Measurements from ENCODE around the gene BICD1.

The BICD1 gene

GRCh38 chr12:32360956-32361355 is 254.3 kb downstream of the BICD1 start:
- H3K9me3 ChIP-seq (ENCODE audit: control insufficient read depth, insufficient read depth, low read length) = no peaks in the 10 kb centered on the region
- no peaks in the 10 kb centered on the region for H3K9me2 ChIP-seq (replicated peaks; ENCODE audit: control insufficient read depth, low read length)
- H3K36me3 ChIP-seq (ENCODE audit: control insufficient read depth, low read length) = no peaks in the 10 kb centered on the region
- no peak overlapping the region for H3K4me2 ChIP-seq (ENCODE audit: low read length)
- H3K27ac ChIP-seq (ENCODE audit: low read depth, low read length) = no peak overlapping the region
- H3K4me1 ChIP-seq (ENCODE audit: control insufficient read depth, low read length) = no peaks in the 10 kb centered on the region
- no peaks in the 10 kb centered on the region for H3K79me2 ChIP-seq (ENCODE audit: control insufficient read depth, low read length)
- no peaks in the 10 kb centered on the region for H4K20me1 ChIP-seq (ENCODE audit: control insufficient read depth, insufficient read depth, low read depth, low read length)
- H3K4me3 ChIP-seq (ENCODE audit: low read length) = no peak overlapping the region
- H3F3A ChIP-seq (ENCODE audit: control insufficient read depth, insufficient read depth) = no peaks in the 10 kb centered on the region
- TF ChIP-seq CTCF (IDR thresholded peaks at IDR 0.05; ENCODE audit: low read depth, low read length, poor library complexity, severe bottlenecking) = no peak
- TF ChIP-seq EZH2phosphoT487 (IDR thresholded peaks at IDR 0.05; ENCODE audit: borderline replicate concordance, low read length) = no peak
- H3K27me3 ChIP-seq (ENCODE audit: control insufficient read depth, low read length) = no peaks in the 10 kb centered on the region

GRCh38 chr12:32362892-32363291 is 256.2 kb downstream of the BICD1 start:
- no peaks in the 10 kb centered on the region for H3K27me3 ChIP-seq (ENCODE audit: control insufficient read depth, low read length)
- TF ChIP-seq CTCF (IDR thresholded peaks at IDR 0.05; ENCODE audit: low read depth, low read length, poor library complexity, severe bottlenecking) (no peak), EZH2phosphoT487 (IDR thresholded peaks at IDR 0.05; ENCODE audit: borderline replicate concordance, low read length) (no peak)
- H3K4me2 ChIP-seq (ENCODE audit: low read length) = no peak overlapping the region
- no peaks in the 10 kb centered on the region for H3K79me2 ChIP-seq (ENCODE audit: control insufficient read depth, low read length)
- no peaks in the 10 kb centered on the region for H3K9me3 ChIP-seq (ENCODE audit: control insufficient read depth, insufficient read depth, low read length)
- H4K20me1 ChIP-seq (ENCODE audit: control insufficient read depth, insufficient read depth, low read depth, low read length) = no peaks in the 10 kb centered on the region
- no peaks in the 10 kb centered on the region for H3K36me3 ChIP-seq (ENCODE audit: control insufficient read depth, low read length)
- no peaks in the 10 kb centered on the region for H3K4me1 ChIP-seq (ENCODE audit: control insufficient read depth, low read length)
- H3K27ac ChIP-seq (ENCODE audit: low read depth, low read length) = no peak overlapping the region
- no peaks in the 10 kb centered on the region for H3F3A ChIP-seq (ENCODE audit: control insufficient read depth, insufficient read depth)
- no peaks in the 10 kb centered on the region for H3K9me2 ChIP-seq (replicated peaks; ENCODE audit: control insufficient read depth, low read length)
- no peak overlapping the region for H3K4me3 ChIP-seq (ENCODE audit: low read length)

- no peak overlapping the region for H3K4me2 ChIP-seq (ENCODE audit: low read length)
- H3K4me1 ChIP-seq (ENCODE audit: control insufficient read depth, low read length) = no peaks in the 10 kb centered on the region
- no peaks in the 10 kb centered on the region for H3K9me3 ChIP-seq (ENCODE audit: control insufficient read depth, insufficient read depth, low read length)
- no peaks in the 10 kb centered on the region for H4K20me1 ChIP-seq (ENCODE audit: control insufficient read depth, insufficient read depth, low read depth, low read length)
- no peaks in the 10 kb centered on the region for H3K79me2 ChIP-seq (ENCODE audit: control insufficient read depth, low read length)
- no peak overlapping the region for H3K27ac ChIP-seq (ENCODE audit: low read depth, low read length)
- no peak overlapping the region for H3K4me3 ChIP-seq (ENCODE audit: low read length)
- no peaks in the 10 kb centered on the region for H3F3A ChIP-seq (ENCODE audit: control insufficient read depth, insufficient read depth)
- H3K9me2 ChIP-seq (replicated peaks; ENCODE audit: control insufficient read depth, low read length) = no peaks in the 10 kb centered on the region
- no peaks in the 10 kb centered on the region for H3K27me3 ChIP-seq (ENCODE audit: control insufficient read depth, low read length)
- H3K36me3 ChIP-seq (ENCODE audit: control insufficient read depth, low read length) = no peaks in the 10 kb centered on the region
- TF ChIP-seq CTCF (IDR thresholded peaks at IDR 0.05; ENCODE audit: low read depth, low read length, poor library complexity, severe bottlenecking) = peak; percentile 81
- TF ChIP-seq EZH2phosphoT487 (IDR thresholded peaks at IDR 0.05; ENCODE audit: borderline replicate concordance, low read length) = no peak
These were observed 258.9 kb downstream of the BICD1 start for GRCh38 chr12:32365473-32366064.

All from DOHH2 (cell line).